Measurements from ENCODE around the gene PMPCA.
"Not testable (repeated sequence)": the region's sequence is repeated elsewhere in the genome, so short reads cannot be mapped to it uniquely, and the experiment has no call there.

The PMPCA gene

DNA sequence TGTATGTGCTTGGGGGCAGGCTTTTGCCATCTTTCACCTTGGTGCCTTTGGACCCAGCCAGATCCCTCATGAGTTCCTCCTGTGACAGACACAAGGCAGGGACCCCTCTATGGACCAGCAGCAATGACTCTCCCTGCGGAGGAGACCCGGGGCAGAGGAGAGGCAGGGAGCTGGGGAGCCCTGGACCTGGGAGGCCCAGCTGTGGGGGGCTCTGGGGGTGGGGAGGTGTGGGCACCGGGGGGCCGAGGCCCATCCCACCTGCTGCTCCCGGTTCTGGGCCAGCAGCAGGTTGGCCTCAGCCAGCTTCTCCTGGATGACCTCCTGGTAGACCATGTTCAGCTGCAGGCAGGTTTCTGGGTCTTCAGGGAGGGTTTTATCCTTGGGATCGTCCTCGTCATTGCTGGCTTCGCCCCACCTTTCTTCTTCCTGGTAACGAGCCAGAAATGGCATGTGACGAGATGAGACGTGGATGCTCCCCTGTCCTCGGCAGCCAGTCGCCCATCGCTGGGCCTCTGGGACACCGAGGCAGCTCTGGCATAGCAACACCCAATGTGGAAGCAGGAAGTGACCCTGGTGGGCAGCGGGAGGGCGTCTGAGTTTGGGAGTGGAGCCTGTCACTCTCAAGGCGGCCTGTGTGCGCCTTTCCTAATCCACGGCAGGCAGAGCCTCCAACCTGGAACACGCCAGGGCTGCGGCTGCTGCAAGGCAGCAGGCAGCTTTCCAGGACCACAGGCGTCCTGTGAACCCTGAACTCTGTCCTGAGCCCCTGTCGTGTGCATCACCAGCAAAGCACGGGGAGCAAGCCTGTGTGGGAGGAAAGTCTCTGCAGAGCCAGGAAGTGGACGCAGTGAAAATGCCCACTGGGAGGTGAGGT is 14.9 kb upstream of the PMPCA start:
- no peak for DNase-seq

DNA sequence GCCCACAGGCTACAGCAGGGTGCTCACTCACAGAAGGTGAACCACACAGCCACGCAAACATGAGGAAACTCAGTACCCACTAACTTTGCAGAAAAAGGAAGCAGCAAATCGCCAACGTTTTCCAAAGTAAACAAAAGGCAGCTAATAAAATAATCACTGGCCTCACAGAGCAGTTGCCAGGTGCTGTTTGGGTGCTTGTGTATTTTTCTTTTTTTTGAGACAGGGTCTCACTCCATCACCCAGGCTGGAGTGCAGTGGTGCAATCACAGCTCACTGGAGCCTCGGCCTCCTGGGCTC is 14.3 kb upstream of the PMPCA start:
- no peak for DNase-seq

DNA sequence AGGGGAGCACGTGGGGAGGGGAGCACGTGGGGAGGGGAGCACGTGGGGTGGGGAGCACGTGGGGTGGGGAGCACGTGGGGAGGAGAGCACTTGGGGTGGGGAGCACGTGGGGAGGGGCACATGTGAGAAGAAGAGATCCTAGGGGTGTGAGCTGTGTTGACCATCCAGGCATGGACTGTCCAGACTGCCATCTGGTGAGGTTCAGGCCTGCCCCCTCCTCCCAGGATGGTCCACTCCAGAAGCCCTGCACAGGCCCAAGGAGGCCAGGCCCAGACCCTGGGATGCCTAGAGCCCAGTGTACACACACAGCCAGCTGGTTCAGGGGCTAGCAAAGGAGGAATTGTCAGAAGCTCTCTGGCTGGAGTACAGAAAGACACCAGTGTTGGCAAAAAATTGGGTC is 12.8 kb upstream of the PMPCA start:
- no peak for DNase-seq

DNA sequence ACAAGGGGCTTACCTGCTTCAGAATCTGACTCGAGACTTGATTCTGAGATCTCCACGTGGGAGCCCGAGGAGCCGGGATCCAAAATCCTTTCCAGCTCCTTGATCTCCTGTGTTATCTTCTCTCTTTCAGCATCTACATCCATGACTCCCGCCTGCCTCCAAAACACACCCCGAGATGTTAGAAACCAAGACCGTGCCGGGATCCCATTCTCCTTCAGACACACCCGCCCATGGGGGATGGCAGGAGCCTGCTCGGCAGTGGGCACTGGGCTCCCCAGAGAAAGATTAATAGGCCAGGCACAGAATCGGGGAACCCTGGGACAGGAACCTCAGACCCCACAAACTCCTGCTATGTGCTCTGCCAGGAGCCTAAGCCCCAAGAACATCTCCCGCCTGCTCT is 12.2 kb upstream of the PMPCA start:
- DNase-seq: no peak

DNA sequence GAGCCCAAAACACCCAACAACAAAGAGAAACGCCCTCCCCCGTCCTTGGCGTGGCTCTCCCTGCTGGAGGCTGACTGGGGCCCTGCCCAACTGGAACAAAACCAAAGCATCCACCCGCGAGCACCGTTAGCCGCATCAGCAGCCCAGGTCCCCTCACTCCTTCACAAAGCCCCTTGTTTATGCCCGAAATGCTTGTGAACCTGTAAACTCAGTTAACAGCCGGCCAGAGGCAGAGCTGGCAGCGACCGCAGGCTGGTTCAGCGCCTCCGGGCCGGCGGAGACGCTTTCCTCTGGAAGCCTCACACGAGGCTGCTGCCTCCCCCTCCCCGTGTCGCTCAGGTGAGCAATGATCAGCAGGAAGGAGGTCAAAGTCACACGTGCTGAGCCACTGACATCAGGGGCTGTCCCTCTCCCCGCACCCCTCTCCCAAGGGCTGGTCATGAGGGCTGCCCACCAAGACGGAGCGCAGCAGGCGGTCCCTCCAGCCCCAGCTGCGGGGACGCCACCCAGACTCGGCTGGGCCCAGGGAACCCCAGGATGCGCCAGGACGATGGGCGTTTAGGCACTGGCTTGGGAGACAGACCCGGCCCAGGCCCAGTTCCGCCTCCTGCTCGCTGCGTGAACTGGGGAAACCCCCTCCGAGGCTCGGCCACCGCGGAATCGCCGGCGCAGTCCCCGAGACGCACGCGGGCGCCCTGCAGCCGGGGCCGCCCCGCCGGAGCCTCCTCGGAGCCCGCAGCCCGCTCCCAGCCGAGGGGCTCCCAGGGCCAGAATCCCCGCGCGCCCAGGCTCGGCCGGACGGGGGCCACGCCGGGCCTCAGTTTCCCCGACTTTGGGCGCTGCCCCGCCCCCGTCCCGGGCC is 11.1 kb upstream of the PMPCA start:
- peak; percentile 41 for DNase-seq

DNA sequence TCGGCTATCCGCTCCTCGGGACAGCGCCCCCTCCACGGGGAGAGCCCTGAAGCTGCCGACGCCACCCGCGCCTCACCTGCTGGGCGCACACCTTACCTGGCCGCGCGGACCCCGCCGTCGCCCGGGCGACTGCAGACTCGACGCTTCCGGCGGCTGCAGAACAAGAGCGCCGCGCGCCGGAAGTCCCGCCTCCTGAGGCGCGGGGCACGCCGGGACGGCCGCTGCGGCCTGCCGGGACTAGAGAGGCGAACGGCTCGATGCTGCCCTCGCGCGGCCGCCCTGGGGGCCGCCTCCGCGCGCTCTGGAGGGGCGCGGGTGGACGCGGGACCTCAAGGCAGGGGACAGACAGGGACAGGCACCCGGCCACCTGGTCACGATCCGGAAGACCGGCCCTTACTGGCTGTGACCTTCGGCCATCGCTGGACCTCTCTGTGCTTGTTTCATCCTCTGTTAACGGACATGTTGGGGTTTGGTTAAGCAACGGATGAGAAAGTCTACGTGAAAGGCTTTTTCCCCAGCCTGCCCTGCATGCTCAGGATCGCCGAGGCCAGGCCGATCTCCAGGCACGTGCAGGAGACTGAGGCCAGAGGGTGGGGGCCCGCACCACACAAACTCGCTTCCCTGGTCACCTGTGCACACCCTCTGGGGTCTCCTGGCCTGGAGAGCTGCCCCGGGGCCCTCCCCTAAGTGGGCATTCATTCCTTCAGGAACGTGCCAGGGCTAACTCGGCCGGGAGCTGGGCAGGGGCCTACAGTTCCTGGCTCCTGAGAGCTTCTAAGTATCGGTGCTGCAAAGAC is 10.2 kb upstream of the PMPCA start, which contains the start of gene SNAPC4:
SNAPC4 (minus strand) TSS at position 133 of the 797 bp plus-strand sequence. CDS start 1,742 bp downstream, outside the sequence.
- DNase-seq: peak; percentile 78

DNA sequence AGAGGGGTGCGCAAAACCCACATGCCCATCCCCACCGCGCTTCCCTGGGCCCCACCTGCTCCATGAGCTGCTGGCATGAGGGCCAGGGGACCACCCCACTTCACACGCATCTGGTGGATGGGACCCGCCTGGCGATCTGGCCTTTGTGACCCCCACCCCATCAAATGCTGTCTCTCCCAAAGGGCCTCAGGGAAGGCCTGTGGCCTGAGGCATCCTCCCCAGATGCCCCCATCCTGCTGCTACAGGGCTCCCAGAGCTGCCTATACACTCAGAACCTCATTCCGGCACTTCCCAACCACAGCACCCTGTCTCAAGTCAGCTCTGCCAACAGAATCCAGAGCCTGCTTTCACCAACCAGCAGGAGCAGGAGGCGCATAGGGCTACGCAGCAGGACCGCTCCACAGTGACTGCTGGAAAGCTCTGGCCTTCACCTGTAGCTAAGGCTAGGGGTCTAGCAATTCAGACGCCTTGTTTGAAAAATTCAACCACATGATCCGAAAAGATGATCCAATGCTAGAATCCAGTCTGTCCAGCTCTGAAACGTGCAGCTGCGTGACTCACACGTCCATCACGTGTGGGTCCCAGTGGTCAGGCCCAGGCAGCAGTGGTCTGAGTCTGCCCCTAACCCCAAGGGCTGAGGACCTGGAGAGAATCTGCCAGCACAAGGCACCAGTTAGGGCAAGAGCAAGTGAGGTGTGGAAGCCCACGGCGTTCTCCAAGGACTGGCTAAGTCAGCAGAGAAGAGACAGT is 9.1 kb upstream of the PMPCA start:
- no peak for DNase-seq

DNA sequence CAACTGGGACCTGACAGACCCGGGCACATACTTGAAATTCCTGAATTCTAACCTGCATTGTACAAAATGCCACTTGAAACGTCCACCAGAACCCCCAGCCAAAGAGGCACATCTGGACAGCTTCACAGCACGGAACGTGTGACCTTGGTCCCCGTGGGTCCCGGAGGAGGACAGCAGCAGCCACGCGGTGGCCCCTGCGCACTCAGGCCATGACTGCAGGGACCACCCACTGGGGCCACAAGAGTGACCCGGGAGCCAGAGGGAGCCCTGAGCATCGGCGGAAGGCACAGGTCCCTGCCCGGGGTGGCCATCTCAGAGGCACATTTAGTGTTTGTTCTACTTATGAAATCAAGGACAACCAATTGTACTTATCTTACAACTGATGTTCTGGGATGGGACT is 8.4 kb upstream of the PMPCA start:
- no peak for DNase-seq

DNA sequence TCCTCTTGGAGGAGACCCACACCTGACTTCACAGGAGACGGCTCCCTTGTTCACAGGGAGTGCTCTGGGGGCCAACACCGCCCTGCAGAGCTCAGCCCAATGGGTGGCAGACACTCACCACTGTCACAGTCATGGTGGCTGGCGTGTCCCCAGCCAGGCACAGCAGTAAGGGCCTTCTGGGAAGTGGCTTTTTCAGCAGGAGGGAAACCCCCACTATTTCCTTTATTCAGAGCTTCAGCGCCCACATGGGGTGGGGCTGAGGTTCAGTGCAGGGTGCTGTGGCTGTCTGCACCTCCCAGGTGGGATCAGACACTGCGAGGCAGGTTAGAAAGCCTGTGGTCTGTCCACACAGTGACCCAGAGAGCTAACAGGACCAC is 6.9 kb upstream of the PMPCA start:
- DNase-seq: no peak

DNA sequence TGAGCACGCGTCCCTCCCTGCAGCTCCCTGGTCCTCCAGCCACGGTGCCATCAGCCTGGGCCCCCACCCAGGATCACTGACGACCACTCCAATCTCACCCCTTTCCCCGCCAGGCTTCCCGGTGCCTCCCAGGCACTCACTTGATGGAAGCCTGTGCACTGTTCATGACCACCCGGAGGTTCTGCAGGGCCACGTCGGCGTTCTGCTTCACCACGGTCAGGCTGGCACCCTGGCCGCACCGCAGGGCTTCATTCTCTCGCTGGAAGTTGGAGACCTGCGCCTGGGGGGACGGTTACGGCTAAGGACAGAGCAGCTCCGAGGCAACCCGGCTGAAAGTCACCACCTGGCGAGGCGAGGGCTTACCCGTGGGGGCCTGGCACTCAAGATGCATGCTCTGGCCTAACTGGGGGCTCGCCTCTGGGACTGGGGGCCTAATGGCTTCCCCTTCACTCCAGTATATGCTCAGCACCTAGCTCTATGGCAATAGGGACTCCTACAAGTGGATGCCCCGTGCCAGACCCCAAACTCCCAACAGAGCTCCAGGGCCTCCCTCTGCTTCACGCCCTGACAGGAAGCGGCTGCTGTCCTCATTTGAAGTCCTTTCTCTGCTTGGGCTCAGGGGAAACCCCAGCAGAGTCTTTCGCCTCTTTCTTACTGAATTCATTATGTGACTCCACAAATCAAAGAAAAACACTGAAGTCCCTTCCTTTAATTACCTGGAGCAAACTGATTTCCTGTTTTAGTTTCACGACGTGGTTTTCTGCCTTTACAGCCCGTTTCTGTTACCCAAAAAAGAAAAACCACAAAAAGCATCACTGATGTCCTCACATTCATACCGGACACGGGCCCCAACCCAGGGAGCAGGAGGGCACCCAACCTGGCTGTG is 6.3 kb upstream of the PMPCA start:
- DNase-seq: no peak

DNA sequence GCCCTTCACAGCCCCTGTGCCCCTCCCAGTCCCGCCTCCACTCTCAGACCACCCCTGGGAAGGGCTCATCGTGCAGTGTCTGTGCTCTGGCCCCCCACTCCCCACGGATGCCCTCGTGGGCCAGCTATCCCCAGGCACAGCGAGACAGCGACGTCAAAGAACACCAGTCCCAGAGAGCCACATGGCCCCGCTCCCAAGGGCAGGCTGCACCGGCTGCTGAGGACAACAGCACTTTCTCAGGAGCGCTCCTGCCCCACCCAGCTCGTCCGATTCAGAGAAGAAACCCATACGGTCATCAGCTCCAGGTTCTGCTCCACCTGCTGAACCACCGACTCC is 5.7 kb upstream of the PMPCA start:
- DNase-seq: no peak

DNA sequence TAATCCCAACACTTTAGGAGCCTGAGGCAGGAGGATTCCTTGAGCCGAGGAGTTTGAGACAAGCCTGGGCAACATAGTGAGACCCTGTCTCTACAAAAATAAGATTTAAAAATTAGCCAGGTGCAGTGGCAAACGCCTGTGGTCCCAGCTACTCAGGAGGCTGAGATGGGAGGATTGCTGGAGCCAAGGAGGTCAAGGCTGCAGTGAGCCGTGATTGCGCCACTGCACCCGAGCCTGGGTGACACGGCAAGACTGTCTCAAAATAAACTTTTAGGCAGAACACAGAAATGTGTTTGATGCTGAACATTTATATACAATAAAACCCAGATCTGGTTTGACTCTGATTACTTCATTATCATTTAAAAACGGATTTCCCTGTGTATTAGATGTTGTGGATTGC is 5.0 kb upstream of the PMPCA start:
- DNase-seq: no peak

DNA sequence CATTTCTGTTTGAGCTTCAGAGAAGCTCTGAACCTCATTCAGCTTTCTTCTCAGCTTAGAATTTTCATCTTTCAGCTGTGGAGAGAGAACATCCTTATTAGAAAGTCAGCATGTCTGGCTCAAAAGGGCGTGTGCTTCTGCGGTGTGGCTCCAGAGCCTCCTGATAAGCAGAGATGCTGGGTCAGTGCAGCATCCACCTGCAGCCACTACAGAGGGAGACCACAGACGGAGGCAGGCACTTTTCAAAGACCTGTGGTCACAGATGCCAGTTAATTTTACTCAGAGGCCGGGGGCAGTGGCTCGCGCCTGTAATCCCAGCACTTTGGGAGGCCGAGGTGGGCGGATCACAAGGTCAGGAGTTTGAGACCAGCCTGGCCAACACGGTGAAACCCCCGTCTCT is 4.6 kb upstream of the PMPCA start:
- not testable (repeated sequence) for DNase-seq

DNA sequence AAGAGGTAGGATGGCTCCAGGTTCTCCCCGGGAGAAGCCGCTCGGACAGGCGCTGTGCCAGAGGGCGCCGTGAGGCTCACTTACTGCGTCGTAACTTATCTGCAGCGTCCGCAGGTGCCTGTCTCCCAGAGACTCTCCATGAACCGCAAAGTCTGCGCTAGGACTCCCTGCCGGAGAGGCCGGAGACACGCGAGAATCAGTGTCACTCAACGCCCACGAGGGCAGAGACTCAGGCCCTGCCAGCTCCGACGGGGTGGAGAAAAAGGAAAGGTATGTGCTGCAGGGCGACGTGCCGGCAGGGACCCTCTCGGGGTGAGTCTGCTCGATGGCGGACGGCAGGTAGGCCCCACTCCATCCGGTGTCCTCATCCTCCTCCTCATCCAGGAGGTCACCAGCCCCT is 3.4 kb upstream of the PMPCA start:
- not testable (repeated sequence) for DNase-seq

DNA sequence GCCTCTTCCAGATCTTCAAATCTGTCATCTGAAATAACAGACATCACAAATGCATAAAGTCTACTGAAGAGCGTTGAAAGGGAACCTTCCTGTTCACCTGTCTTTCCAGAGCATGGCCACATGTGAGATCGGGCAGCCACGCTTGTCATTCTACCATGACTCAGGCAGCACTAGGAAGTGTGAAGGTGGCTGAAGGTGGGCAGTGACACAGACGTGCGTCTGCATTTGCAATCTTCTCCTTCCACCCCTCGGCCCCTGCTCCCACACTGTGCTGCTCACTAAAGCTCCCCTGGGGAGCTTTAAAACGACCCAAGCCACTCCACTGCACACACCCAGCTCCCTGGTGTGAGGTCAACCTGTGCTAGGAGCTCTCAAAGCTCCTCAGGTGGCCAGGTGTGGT is 2.5 kb upstream of the PMPCA start:
- no peak for DNase-seq

DNA sequence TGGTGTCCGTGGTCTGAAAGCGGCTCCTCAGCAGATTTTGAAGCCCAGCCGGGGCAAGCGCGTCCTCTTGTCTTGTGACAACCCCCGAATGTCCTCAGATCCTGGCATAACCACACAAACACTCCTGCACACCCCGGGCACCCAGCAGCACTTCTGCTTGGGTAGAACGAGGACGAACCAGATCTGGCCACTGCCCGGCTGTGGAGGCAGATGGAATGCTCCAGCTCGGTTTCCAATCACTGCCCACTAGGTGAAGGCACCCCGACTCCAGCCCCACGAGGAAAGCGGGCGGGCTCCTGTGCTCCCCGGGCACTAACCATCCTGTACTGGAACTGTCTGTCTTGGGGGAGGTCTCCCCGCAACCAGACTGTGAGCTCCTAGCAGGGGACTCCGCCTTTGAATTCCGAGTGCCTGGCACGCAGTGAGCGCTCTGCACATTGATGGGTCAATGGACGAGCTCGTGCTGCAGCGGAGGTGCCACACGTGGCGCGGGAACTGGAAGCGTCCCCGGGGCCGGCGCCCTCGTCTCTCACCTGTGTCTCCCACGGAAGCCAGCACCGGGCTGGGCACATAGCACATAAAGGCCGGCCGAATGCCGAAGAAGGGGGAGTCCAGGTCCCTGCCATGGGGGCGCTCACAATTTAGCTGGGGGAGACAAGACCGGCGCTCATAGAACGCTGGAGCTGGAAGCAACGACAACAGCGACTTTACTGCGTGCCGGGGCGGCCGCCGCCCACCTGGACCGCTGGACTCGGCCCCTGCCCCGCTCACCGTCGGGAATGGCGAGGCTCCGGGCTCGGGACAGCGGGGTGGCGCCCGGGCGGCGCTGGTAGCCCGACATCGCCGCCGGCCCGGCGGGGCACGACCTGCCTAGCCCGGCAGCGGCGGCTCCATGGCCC is 652 bp upstream of the PMPCA start:
- no peak for DNase-seq

DNA sequence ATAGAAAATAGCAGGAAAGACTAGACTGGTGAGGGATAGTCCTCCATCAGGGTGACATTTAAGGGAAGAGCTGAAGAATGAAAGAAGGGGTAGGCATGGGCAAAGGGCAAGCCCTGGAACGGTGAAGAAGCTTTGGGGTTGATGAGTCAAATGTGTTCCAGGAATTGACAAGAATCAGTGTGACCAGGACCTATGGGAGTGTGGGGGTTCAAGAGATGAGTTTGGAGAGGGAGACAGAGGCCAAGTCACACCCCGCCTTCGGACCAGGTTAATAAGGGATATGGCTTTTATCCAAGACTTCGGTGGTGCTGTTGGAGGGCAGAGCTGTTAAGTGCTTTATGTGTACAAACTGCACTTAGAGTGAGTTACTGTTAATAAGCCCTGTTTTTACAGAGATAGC is 920 bp downstream of the PMPCA start:
- DNase-seq: no peak

DNA sequence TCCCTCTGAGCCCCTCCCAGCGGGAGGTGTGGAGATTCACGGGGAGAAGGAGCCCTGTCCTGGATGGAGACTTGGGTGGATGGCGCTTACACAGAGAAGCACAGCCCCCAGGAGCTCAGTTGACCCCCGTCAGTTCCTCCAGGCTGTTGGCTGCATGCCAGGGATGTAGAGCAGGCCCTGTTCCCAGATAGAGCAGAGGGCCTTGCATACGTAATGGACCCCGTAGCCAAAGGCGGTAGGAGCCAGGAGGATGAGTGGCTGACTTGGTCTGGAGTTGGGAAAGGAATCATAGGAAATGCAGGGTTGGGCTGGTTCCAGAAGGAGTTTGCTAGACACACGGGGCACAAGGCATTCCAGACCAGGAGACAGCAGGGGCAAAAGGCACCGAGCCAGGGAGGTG is 2.5 kb downstream of the PMPCA start:
- no peak for DNase-seq

DNA sequence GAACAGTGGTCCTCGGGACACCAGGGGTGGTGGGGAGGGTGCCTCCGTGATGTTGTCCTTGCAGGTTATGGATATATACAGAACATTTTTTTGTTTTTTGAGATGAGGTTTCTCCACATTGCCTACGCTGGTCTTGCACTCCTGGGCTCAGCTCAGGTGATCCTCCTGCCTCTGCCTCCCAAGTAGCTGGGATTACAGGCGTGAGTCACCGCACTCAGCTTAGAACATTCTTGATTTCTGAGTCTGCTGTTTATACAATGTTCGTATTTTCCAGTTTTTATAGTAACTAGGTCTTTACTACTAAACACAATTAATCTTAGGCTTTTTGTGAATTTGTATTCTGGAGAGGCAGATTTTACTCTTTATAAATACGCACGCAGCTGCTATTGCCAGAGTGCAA is 6.0 kb downstream of the PMPCA start:
- no peak for DNase-seq

DNA sequence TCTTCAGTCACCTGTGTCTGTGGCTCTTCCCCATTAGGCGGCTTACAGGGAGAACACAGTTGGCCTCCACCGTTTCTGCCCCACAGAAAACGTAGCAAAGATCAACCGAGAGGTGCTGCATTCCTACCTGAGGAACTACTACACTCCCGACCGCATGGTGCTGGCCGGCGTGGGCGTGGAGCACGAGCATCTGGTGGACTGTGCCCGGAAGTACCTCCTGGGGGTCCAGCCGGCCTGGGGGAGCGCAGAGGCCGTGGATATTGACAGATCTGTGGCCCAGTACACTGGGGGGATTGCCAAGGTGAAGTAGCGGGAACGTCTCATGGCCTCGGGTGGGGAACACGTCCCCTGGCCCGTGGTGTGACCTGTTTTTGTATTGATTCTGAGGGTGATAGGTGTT is 6.5 kb downstream of the PMPCA start:
- no peak for DNase-seq
